GM23338 (cell line): Measurements from ENCODE around the gene RDH5. TPM values are rescaled to one million over a fixed set of nuclear protein-coding genes. Genes with fewer than 3 reads are reported as not detected.

Source experiments
- EZH2 ChIP-seq: fragments of 200-600 bp; sonication (generic); IDR thresholded peaks from one replicate; pipeline ENCODE4 v1.8.0; 2017; ENCODE audit warnings: antibody characterized with exemption, mild to moderate bottlenecking, low read depth; ENCODE audit not compliant: unreplicated experiment
- EZH2phosphoT487 ChIP-seq: fragments of 200-600 bp; sonication (generic); IDR thresholded peaks from one replicate; pipeline ENCODE4 v1.8.1; 2018; ENCODE audit warnings: antibody characterized with exemption; ENCODE audit not compliant: unreplicated experiment
- JUNB ChIP-seq: IDR thresholded peaks from one replicate; pipeline ENCODE4 v1.6.1; 2016; ENCODE audit warnings: antibody characterized with exemption; ENCODE audit not compliant: unreplicated experiment
- STAT1 ChIP-seq: IDR thresholded peaks from one replicate; pipeline ENCODE4 v1.6.1; 2016; ENCODE audit warnings: antibody characterized with exemption; ENCODE audit not compliant: unreplicated experiment
- ZNF331 ChIP-seq: fragments of 250-450 bp; sonication (Bioruptor Pico); IDR thresholded peaks from 2 replicates; pipeline ENCODE4 v1.5.0; 2020; ENCODE audit warnings: low read depth, mild to moderate bottlenecking, moderate library complexity
- polyA plus RNA-seq: library from polyadenylated mRNA; unstranded; fragments of >200 nt; fragmentation: Nextera tagmentation; extraction: Ambion mirVana; gene quantifications from 2 replicates; pipeline ENCODE4 v1.2.1, GENCODE V29; 2016
- total RNA-seq: library from RNA; depleted of rRNA; stranded (reverse); fragments of >200 nt; shearing (Covaris generic); gene quantifications from 2 replicates; pipeline ENCODE4 v1.2.3, GENCODE V29; 2014
- TF ChIP-seq, protein P1 (sequence below): fragments of 250-450 bp; sonication (Bioruptor Pico); IDR thresholded peaks from 2 replicates; pipeline ENCODE4 v1.5.0; 2020; ENCODE audit warnings: mild to moderate bottlenecking, moderate library complexity
- TF ChIP-seq, protein P2 (sequence below): IDR thresholded peaks from one replicate; pipeline ENCODE4 v1.6.1; 2018; ENCODE audit warnings: antibody characterized with exemption; ENCODE audit not compliant: unreplicated experiment

Gene RDH5
- total and polyA plus RNA-seq, 2 experiments from 2014 or later = 3.9 to 7.5 TPM

GRCh38 chr12:55741931-55742680 is 21.9 kb downstream of the RDH5 start (continued):
- TF ChIP-seq, protein P1, sequence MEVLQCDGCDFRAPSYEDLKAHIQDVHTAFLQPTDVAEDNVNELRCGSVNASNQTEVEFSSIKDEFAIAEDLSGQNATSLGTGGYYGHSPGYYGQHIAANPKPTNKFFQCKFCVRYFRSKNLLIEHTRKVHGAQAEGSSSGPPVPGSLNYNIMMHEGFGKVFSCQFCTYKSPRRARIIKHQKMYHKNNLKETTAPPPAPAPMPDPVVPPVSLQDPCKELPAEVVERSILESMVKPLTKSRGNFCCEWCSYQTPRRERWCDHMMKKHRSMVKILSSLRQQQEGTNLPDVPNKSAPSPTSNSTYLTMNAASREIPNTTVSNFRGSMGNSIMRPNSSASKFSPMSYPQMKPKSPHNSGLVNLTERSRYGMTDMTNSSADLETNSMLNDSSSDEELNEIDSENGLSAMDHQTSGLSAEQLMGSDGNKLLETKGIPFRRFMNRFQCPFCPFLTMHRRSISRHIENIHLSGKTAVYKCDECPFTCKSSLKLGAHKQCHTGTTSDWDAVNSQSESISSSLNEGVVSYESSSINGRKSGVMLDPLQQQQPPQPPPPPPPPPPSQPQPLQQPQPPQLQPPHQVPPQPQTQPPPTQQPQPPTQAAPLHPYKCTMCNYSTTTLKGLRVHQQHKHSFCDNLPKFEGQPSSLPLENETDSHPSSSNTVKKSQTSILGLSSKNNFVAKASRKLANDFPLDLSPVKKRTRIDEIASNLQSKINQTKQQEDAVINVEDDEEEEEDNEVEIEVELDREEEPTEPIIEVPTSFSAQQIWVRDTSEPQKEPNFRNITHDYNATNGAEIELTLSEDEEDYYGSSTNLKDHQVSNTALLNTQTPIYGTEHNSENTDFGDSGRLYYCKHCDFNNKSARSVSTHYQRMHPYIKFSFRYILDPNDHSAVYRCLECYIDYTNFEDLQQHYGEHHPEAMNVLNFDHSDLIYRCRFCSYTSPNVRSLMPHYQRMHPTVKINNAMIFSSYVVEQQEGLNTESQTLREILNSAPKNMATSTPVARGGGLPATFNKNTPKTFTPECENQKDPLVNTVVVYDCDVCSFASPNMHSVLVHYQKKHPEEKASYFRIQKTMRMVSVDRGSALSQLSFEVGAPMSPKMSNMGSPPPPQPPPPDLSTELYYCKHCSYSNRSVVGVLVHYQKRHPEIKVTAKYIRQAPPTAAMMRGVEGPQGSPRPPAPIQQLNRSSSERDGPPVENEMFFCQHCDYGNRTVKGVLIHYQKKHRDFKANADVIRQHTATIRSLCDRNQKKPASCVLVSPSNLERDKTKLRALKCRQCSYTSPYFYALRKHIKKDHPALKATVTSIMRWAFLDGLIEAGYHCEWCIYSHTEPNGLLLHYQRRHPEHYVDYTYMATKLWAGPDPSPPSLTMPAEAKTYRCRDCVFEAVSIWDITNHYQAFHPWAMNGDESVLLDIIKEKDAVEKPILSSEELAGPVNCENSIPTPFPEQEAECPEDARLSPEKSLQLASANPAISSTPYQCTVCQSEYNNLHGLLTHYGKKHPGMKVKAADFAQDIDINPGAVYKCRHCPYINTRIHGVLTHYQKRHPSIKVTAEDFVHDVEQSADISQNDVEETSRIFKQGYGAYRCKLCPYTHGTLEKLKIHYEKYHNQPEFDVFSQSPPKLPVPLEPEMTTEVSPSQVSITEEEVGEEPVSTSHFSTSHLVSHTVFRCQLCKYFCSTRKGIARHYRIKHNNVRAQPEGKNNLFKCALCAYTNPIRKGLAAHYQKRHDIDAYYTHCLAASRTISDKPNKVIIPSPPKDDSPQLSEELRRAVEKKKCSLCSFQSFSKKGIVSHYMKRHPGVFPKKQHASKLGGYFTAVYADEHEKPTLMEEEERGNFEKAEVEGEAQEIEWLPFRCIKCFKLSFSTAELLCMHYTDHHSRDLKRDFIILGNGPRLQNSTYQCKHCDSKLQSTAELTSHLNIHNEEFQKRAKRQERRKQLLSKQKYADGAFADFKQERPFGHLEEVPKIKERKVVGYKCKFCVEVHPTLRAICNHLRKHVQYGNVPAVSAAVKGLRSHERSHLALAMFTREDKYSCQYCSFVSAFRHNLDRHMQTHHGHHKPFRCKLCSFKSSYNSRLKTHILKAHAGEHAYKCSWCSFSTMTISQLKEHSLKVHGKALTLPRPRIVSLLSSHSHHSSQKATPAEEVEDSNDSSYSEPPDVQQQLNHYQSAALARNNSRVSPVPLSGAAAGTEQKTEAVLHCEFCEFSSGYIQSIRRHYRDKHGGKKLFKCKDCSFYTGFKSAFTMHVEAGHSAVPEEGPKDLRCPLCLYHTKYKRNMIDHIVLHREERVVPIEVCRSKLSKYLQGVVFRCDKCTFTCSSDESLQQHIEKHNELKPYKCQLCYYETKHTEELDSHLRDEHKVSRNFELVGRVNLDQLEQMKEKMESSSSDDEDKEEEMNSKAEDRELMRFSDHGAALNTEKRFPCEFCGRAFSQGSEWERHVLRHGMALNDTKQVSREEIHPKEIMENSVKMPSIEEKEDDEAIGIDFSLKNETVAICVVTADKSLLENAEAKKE (CRISPR knock-in tag) = no peak
- TF ChIP-seq EZH2phosphoT487 (no peak), ZNF331 (CRISPR knock-in tag) (no peak), EZH2 (no peak), JUNB (no peak), STAT1 (no peak)
- TF ChIP-seq, protein P2, sequence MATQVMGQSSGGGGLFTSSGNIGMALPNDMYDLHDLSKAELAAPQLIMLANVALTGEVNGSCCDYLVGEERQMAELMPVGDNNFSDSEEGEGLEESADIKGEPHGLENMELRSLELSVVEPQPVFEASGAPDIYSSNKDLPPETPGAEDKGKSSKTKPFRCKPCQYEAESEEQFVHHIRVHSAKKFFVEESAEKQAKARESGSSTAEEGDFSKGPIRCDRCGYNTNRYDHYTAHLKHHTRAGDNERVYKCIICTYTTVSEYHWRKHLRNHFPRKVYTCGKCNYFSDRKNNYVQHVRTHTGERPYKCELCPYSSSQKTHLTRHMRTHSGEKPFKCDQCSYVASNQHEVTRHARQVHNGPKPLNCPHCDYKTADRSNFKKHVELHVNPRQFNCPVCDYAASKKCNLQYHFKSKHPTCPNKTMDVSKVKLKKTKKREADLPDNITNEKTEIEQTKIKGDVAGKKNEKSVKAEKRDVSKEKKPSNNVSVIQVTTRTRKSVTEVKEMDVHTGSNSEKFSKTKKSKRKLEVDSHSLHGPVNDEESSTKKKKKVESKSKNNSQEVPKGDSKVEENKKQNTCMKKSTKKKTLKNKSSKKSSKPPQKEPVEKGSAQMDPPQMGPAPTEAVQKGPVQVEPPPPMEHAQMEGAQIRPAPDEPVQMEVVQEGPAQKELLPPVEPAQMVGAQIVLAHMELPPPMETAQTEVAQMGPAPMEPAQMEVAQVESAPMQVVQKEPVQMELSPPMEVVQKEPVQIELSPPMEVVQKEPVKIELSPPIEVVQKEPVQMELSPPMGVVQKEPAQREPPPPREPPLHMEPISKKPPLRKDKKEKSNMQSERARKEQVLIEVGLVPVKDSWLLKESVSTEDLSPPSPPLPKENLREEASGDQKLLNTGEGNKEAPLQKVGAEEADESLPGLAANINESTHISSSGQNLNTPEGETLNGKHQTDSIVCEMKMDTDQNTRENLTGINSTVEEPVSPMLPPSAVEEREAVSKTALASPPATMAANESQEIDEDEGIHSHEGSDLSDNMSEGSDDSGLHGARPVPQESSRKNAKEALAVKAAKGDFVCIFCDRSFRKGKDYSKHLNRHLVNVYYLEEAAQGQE = no peak
